Stimulated activated CD8-positive, alpha-beta memory T cell treated with anti-CD3 and anti-CD28 coated beads, Interleukin-4, amount 100 ng/mL, for 4 hours (primary cell): Measurements from ENCODE around the gene OPN1MW3.
"Not testable (repeated sequence)": the region's sequence is repeated elsewhere in the genome, so short reads cannot be mapped to it uniquely, and the experiment has no call there.

Source experiments
- DNase-seq, 2 donors: peaks; one replicate each; pipeline ENCODE4 v3.0.0-alpha.2; 2020; ENCODE audit warnings: low read depth in 2 of 2, low spot score in 1 of 2

Gene OPN1MW3

DNA sequence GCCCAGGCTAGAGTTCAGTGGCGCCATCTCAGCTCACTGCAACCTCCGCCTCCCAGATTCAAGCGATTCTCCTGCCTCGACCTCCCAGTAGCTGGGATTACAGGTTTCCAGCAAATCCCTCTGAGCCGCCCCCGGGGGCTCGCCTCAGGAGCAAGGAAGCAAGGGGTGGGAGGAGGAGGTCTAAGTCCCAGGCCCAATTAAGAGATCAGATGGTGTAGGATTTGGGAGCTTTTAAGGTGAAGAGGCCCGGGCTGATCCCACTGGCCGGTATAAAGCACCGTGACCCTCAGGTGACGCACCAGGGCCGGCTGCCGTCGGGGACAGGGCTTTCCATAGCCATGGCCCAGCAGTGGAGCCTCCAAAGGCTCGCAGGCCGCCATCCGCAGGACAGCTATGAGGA lies at the start of gene OPN1MW3:
Gene OPN1MW3 (plus strand): TSS at position 301 of the 400 bp plus-strand sequence. CDS start 38 bp downstream, at position 339.
- DNase-seq: not testable (repeated sequence)

DNA sequence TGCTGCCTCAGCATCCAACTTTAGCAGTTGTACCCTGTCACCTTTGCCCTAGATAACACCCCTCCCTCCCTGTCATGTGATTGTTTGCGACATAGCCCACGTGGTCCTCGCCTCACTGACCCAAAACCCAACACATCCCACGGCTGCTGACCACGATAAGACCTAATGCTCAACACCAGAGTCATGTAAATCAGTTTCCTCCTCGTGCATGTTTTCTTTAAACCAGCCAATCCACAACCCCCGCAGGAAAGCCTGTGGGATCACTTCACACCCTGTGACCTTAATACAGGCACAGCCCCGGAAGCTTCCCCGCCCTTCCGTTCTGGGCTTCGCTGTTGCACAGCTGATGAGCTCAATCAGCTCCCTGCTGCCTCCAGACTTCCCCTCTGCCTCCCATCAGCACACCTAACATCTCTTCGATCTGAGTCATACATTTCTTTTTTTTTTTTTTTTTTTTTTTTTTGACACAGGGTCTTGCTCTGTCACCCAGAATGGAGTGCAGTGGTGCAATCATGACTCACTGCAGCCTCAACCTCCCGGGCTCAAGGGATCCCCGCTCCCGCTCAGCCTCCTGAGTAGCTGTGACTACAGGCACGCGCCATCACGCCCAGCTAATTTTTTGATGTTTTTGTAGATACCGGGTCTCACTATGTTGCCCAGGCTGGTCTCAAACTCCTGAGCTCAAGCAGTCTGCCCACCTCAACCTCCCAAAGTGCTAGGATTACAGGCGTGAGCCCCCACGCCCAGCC lies 47.5 kb upstream of the OPN1MW3 start:
- not testable (repeated sequence) for DNase-seq

- not testable (repeated sequence) for DNase-seq
Observed at GRCh38 chrX:154211057-154211456, 46.3 kb upstream of the OPN1MW3 start.

DNA sequence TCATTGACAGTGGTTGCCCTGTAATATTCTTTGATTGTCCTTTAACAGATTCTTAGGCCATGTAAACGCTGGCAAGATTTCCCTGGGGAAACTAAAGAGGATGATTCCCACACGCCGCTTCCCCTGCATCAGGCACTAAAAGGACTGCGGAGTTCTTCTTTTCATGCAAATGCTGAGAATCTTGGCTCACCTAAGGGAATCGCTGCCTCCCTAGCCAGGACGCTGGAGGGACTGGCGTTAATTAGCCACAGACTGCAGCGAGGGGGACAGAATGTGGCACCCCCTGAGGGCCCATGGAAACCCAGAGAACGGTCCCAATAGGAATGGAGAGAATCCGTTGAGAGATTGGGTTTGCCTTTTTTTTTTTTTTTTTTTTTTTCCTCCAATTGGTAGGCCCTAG lies 45.9 kb upstream of the OPN1MW3 start:
- not testable (repeated sequence) for DNase-seq

DNA sequence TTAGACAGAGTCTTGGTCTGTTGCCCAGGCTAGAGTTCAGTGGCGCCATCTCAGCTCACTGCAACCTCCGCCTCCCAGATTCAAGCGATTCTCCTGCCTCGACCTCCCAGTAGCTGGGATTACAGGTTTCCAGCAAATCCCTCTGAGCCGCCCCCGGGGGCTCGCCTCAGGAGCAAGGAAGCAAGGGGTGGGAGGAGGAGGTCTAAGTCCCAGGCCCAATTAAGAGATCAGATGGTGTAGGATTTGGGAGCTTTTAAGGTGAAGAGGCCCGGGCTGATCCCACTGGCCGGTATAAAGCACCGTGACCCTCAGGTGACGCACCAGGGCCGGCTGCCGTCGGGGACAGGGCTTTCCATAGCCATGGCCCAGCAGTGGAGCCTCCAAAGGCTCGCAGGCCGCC lies 37.9 kb upstream of the OPN1MW3 start, which contains the start of gene OPN1MW2:
Gene OPN1MW2 (plus strand): TSS at position 301 of the 400 bp plus-strand sequence. CDS start 60 bp downstream, at position 361.
- not testable (repeated sequence) for DNase-seq

- not testable (repeated sequence) for DNase-seq
Observed at GRCh38 chrX:154225292-154225691, 32.1 kb upstream of the OPN1MW3 start.

GRCh38 chrX:154226706-154227105 lies 30.7 kb upstream of the OPN1MW3 start:
- DNase-seq: not testable (repeated sequence)

DNA sequence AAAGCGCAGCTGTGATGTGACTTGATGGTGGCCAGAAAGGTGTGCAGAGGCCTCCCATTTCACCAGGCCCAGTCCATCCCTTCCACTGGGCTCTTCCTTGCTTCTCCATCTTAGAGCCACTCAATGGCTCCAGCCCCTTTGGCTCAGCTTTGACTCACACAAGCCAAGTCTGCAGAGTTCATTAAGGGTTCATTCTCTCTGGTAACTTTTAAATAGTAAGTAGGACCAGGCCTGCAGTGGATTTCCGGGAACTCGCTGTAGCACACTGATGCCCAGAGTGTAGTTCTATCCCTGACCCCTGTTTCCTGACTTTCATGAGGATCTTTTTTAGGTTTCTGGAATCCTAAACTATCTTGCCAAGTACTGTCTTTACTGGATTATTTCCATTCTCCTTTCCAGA lies 25.9 kb upstream of the OPN1MW3 start:
- DNase-seq: not testable (repeated sequence)

GRCh38 chrX:154233620-154234019 lies 23.8 kb upstream of the OPN1MW3 start:
- DNase-seq: not testable (repeated sequence)

DNA sequence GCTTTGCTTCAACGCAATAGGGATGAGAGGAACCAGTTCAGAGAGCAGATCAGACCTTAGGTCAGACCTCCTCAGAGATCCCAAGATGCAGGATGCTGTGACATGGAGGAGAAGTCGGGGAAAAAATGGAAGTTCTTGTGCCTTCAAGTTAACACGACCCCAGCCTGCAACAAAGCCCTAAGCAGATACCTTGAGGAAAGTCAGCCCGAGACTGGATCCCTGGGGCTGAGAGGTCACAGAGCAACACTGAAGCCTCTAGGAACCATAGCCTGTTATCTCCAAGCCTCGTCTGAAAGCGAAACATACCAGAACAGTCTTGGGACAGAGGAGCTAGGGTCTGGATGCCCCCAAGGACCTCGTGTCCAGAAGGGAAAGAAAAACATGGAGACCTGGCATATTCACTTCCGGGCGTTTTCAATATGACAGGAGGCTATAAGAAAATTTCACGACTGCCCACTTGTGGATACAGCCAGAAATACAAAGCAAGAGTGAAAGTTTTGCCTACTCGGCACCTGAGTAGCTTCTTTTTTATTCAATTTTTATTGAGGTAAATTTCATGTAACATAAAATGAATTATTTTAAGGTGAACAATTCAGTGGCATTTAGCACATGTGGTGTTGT lies 18.3 kb upstream of the OPN1MW3 start:
- DNase-seq: not testable (repeated sequence)

DNA sequence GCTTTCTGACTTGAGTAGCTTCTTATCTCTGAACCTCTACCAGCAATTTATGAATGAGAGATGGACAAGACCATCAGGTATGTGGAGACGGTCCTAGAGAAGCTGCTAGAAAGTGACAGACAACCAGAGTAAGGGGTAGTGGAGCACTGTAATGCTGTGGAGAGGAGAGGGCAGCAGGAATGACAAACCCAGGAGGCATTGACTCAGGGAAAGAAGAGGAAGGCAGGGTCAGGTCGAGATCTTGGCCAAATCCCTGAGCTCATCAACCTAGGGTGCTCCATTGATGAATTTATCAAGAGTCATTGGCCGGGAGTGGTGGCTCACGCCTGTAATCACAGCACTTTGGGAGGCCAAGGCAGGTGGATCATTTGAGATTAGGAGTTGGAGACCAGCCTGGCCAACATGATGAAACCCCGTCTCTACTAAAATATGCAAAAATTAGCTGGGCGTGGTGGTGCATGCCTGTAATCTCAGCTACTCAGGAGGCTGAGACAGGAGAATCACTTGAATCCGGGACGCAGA lies 17.3 kb upstream of the OPN1MW3 start:
- DNase-seq: not testable (repeated sequence)

GRCh38 chrX:154247377-154248045 lies 9.9 kb upstream of the OPN1MW3 start:
- not testable (repeated sequence) for DNase-seq

GRCh38 chrX:154248076-154248475 lies 9.3 kb upstream of the OPN1MW3 start:
- DNase-seq: not testable (repeated sequence)

- DNase-seq: not testable (repeated sequence)
Observed at GRCh38 chrX:154258711-154259110, 1.3 kb downstream of the OPN1MW3 start.

DNA sequence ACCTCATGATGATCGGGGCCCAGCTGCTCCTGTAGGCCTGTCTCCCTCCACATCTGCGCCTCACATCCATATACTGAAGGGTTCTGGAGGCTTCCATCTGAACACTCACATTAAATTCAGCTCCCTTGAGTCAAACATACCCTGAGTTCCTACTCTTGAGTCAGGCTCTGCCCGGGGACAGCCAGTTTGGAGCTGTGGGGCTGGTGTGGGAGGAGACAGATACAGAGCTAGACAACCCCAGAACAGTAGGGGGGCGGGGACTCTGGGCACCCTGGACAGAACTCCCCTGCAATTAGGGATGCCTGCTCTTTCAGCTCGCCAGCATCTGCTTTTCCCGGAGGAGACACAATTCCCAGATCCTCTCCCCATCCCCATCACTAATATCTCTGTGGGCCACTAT lies 5.7 kb downstream of the OPN1MW3 start:
- DNase-seq: not testable (repeated sequence)

DNA sequence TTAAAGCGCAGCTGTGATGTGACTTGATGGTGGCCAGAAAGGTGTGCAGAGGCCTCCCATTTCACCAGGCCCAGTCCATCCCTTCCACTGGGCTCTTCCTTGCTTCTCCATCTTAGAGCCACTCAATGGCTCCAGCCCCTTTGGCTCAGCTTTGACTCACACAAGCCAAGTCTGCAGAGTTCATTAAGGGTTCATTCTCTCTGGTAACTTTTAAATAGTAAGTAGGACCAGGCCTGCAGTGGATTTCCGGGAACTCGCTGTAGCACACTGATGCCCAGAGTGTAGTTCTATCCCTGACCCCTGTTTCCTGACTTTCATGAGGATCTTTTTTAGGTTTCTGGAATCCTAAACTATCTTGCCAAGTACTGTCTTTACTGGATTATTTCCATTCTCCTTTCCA lies 11.9 kb downstream of the OPN1MW3 start:
- DNase-seq: not testable (repeated sequence)

- not testable (repeated sequence) for DNase-seq
Observed at GRCh38 chrX:154284489-154285338, 27.3 kb downstream of the OPN1MW3 start.

DNA sequence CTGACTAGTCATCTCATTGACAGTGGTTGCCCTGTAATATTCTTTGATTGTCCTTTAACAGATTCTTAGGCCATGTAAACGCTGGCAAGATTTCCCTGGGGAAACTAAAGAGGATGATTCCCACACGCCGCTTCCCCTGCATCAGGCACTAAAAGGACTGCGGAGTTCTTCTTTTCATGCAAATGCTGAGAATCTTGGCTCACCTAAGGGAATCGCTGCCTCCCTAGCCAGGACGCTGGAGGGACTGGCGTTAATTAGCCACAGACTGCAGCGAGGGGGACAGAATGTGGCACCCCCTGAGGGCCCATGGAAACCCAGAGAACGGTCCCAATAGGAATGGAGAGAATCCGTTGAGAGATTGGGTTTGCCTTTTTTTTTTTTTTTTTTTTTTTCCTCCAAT lies 29.0 kb downstream of the OPN1MW3 start:
- not testable (repeated sequence) for DNase-seq

DNA sequence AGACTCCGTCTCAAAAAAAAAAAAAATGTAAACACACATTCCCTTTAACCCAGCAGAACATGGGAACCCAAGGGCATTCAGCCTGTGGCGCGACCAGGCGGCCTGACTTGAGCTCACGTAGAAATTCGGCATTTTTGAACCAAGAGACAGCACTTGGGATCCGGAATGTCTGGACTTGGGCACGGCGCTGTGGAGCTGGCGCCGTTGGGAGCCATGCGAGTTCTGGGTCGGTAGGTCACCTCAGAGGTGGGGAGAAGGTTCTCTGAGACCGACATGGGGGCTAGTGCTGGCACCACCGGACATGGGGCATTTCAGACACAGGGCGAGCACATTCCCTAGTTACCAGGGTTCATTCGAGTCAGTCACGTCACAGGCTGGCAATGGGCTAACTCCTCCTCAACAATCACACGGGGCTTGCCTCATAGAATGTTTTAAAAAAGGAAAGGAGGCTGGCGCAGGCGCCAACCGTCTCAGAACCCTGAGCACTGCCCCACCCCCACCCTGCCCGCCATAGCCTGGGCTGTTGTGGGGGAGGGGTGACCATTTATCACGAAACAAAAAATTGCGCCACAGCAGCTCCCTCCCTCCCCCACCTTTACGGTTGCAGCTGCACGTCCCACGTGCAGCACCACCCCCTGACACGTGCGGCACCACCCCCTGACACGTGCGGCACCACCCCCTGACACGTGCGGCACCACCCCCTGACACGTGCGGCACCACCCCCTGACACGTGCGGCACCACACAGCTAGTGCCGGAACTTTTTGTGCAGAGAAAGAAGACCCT lies 37.6 kb downstream of the OPN1MW3 start, which contains the start of gene TEX28:
Gene TEX28 (minus strand): TSS at position 334 of the 784 bp plus-strand sequence. CDS start 3,007 bp downstream, outside the sequence.
- DNase-seq: no peak
